ENCODE results near the gene SREBF1.

Gene SREBF1

GRCh38 chr17:17846645-17847044 is 9.9 kb upstream of the SREBF1 start:
- no peak overlapping the region for H3K4me2 ChIP-seq (ENCODE audit: low read depth, low read length, poor library complexity, severe bottlenecking)
- no peaks in the 10 kb centered on the region for H3K79me2 ChIP-seq (ENCODE audit: insufficient read depth, low read length)
- no peak overlapping the region for H2AFZ ChIP-seq (ENCODE audit: low read length)
- TF ChIP-seq CTCF (conservative IDR thresholded peaks at IDR 0.05; ENCODE audit: low read length) (no peak), EZH2phosphoT487 (IDR thresholded peaks at IDR 0.05; ENCODE audit: borderline replicate concordance) (no peak)
- H4K20me1 ChIP-seq (ENCODE audit: insufficient read depth, low read length, poor library complexity, severe bottlenecking): no peaks in the 10 kb centered on the region
- H3K9me3 ChIP-seq (ENCODE audit: insufficient read depth, low read depth, low read length): no peaks in the 10 kb centered on the region
- H3K4me3 ChIP-seq (ENCODE audit: low read length, poor library complexity, severe bottlenecking): no peak overlapping the region
- peaks cover 21% of the 10 kb centered on the region for H3K4me1 ChIP-seq (ENCODE audit: insufficient read depth, low read length, poor library complexity, severe bottlenecking)
- H3K9ac ChIP-seq (ENCODE audit: low read depth, low read length, poor library complexity, severe bottlenecking): no peak overlapping the region
- H3F3A ChIP-seq (ENCODE audit: low read depth): no peaks in the 10 kb centered on the region
- no peaks in the 10 kb centered on the region for H3K27me3 ChIP-seq (ENCODE audit: insufficient read depth, low read length, poor library complexity, severe bottlenecking)
- no peaks in the 10 kb centered on the region for H3K36me3 ChIP-seq (ENCODE audit: insufficient read depth, low read length)
- H3K9me2 ChIP-seq (replicated peaks; ENCODE audit: low read depth, low read length): no peaks in the 10 kb centered on the region

- no peaks in the 10 kb centered on the region for H3K79me2 ChIP-seq (ENCODE audit: insufficient read depth, low read length)
- no peaks in the 10 kb centered on the region for H3K27me3 ChIP-seq (ENCODE audit: insufficient read depth, low read length, poor library complexity, severe bottlenecking)
- TF ChIP-seq EZH2phosphoT487 (IDR thresholded peaks at IDR 0.05; ENCODE audit: borderline replicate concordance): no peak
- no peak for TF ChIP-seq CTCF (conservative IDR thresholded peaks at IDR 0.05; ENCODE audit: low read length)
- no peaks in the 10 kb centered on the region for H3K9me3 ChIP-seq (ENCODE audit: insufficient read depth, low read depth, low read length)
- H3K4me2 ChIP-seq (ENCODE audit: low read depth, low read length, poor library complexity, severe bottlenecking): no peak overlapping the region
- peaks cover 21% of the 10 kb centered on the region for H3K4me1 ChIP-seq (ENCODE audit: insufficient read depth, low read length, poor library complexity, severe bottlenecking)
- no peaks in the 10 kb centered on the region for H3K36me3 ChIP-seq (ENCODE audit: insufficient read depth, low read length)
- no peaks in the 10 kb centered on the region for H3F3A ChIP-seq (ENCODE audit: low read depth)
- no peak overlapping the region for H2AFZ ChIP-seq (ENCODE audit: low read length)
- H4K20me1 ChIP-seq (ENCODE audit: insufficient read depth, low read length, poor library complexity, severe bottlenecking): no peaks in the 10 kb centered on the region
- no peak overlapping the region for H3K4me3 ChIP-seq (ENCODE audit: low read length, poor library complexity, severe bottlenecking)
- no peaks in the 10 kb centered on the region for H3K9me2 ChIP-seq (replicated peaks; ENCODE audit: low read depth, low read length)
- no peak overlapping the region for H3K9ac ChIP-seq (ENCODE audit: low read depth, low read length, poor library complexity, severe bottlenecking)
Observed at GRCh38 chr17:17846003-17846402, 9.2 kb upstream of the SREBF1 start.

- Histone ChIP-seq H3K36me3 (ENCODE audit: insufficient read depth, low read length) (no peaks in the 10 kb centered on the region), H3K4me2 (ENCODE audit: low read depth, low read length, poor library complexity, severe bottlenecking) (no peak overlapping the region), H3K4me1 (ENCODE audit: insufficient read depth, low read length, poor library complexity, severe bottlenecking) (peaks cover 14% of the 10 kb centered on the region), H2AFZ (ENCODE audit: low read length) (no peak overlapping the region), H3K79me2 (ENCODE audit: insufficient read depth, low read length) (no peaks in the 10 kb centered on the region), H3K27me3 (ENCODE audit: insufficient read depth, low read length, poor library complexity, severe bottlenecking) (no peaks in the 10 kb centered on the region), H3K9ac (ENCODE audit: low read depth, low read length, poor library complexity, severe bottlenecking) (no peak overlapping the region), H3K9me3 (ENCODE audit: insufficient read depth, low read depth, low read length) (no peaks in the 10 kb centered on the region), H4K20me1 (ENCODE audit: insufficient read depth, low read length, poor library complexity, severe bottlenecking) (no peaks in the 10 kb centered on the region), H3K4me3 (ENCODE audit: low read length, poor library complexity, severe bottlenecking) (no peak overlapping the region), H3K9me2 (replicated peaks; ENCODE audit: low read depth, low read length) (no peaks in the 10 kb centered on the region), H3F3A (ENCODE audit: low read depth) (no peaks in the 10 kb centered on the region)
- no peak for TF ChIP-seq CTCF (conservative IDR thresholded peaks at IDR 0.05; ENCODE audit: low read length)
- no peak for TF ChIP-seq EZH2phosphoT487 (IDR thresholded peaks at IDR 0.05; ENCODE audit: borderline replicate concordance)
Observed at GRCh38 chr17:17845046-17845775, 8.4 kb upstream of the SREBF1 start.
